22Rv1 (cell line): ENCODE data around the gene IL31.

Source experiments
- H3K27ac ChIP-seq: fragments of 450-650 bp; 2 replicates; pipeline ENCODE4 v1.5.1; 2017
- ZFX ChIP-seq: fragments of 450-650 bp; IDR thresholded peaks from 2 replicates; pipeline ENCODE4 v1.6.1; 2017; ENCODE audit warnings: antibody characterized with exemption, borderline replicate concordance
- TF ChIP-seq, protein P1 (sequence below): fragments of 450-650 bp; IDR thresholded peaks from 2 replicates; pipeline ENCODE4 v1.5.1; 2017; ENCODE audit warnings: mild to moderate bottlenecking

Gene IL31

DNA sequence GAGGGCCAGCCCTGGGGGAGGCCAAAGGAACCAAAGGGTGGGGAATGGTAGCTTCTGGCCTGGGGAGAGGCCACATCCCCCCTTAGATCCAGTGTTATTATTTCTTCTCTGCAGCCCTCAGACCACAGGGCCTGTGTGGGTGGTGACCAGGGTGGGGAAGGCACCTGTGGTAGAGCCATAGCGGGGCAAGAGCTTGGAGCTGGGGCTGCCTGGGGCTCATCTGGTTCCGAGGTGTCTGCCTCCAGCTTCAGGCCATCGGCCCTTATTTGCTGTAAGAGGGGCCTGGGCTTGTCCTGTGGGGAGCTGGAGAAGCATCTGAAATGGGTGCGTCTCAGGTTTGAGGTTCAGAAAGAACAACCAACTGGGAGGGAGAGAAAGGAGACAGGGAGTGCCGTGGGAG is 27.4 kb upstream of the IL31 start:
- TF ChIP-seq ZFX, result no peak
- TF ChIP-seq, protein P1, sequence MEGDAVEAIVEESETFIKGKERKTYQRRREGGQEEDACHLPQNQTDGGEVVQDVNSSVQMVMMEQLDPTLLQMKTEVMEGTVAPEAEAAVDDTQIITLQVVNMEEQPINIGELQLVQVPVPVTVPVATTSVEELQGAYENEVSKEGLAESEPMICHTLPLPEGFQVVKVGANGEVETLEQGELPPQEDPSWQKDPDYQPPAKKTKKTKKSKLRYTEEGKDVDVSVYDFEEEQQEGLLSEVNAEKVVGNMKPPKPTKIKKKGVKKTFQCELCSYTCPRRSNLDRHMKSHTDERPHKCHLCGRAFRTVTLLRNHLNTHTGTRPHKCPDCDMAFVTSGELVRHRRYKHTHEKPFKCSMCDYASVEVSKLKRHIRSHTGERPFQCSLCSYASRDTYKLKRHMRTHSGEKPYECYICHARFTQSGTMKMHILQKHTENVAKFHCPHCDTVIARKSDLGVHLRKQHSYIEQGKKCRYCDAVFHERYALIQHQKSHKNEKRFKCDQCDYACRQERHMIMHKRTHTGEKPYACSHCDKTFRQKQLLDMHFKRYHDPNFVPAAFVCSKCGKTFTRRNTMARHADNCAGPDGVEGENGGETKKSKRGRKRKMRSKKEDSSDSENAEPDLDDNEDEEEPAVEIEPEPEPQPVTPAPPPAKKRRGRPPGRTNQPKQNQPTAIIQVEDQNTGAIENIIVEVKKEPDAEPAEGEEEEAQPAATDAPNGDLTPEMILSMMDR, result no peak
- no peak overlapping the region for H3K27ac ChIP-seq

DNA sequence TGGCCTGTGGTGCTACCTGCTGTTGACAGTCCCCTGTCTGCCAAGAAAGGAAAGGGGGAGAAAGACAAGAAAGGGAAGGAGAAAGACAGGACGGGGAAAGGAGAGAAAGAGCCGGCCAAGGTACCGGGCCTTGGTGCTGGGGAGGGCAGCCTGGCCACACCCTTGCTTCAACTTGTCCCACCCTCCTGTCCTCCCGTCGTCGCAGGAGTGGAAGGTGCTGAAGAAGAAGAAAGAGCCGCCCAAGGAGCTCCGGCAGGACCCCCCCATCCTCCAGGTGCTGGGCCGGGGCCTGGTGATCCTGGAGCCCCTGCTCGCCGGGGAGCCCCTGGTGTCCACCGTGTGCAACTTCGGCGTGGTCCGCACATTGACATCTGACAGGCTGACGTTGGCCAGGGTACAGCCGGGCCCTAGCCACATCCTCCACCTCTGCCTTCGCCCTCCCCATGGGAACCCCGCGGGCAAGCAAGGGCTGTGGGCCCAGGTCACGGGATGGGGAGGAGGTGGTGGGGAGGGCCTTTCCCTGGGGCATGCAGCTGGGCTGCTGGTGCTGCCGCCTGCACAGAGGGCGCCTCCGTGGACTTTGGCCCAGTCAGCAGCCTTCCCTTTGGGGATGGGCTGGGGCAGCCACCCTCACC is 26.6 kb upstream of the IL31 start:
- TF ChIP-seq ZFX, result no peak
- TF ChIP-seq, protein P1, result no peak
- no peak overlapping the region for H3K27ac ChIP-seq

DNA sequence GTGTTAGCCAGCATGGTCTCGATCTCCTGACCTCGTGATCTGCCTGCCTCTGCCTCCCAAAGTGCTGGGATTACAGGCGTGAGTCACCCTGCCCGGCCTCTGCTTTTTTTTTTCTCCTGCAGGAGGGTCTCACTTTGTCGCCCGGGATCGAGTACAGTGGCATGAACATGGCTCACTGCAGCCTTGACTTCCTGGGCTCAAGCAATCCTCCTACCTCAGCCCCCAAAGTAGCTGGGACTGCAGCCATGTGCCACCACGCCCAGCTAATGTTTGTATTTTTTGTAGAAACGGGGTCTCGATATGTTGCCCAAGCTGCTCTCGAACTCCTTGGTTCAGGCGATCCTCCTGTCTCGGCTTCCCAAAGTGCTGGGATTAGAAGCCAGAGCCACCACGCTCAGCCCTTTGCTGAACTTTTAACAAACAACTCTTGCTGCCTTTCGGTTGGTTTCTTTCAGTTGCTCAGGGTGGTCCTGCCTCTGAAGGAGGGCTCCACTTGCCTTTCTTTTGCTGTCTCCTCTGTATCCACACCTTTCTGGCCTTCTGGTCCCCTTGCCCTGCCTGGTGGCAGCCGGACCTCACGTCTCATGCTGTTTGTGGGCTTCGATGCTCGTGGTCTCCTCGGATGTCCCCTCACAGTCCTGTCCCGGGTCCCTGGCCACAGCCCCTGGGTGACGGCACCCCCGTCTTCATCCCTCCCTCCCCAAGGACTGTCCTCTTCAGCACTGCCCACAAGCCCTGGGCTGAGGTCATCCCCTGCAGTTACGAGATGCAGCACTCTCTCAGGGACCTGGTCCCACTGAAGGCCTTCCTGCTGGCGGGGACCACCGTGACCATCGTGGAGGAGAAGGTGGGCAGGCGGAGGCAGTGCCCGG is 25.7 kb upstream of the IL31 start:
- no peak overlapping the region for H3K27ac ChIP-seq
- TF ChIP-seq ZFX, result no peak
- TF ChIP-seq, protein P1, result no peak

DNA sequence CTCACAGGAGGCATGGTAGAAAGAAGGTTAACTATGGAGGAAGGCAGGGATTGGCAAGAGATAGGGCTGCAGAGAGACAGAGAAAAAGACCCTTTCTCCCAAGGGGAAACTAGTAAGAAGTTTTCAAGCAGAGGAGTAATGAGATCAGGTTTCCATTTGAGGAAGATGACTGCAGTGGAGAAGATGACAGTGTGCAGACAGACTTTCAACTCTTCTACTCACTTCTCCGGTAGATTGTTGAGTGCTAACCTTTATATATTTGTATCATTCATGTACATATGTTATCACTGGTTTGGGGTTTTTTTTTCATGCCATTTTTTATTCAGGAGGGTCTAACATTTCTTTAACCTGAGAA is 23.6 kb upstream of the IL31 start:
- TF ChIP-seq, protein P1, result no peak
- no peak for TF ChIP-seq ZFX
- no peak overlapping the region for H3K27ac ChIP-seq

DNA sequence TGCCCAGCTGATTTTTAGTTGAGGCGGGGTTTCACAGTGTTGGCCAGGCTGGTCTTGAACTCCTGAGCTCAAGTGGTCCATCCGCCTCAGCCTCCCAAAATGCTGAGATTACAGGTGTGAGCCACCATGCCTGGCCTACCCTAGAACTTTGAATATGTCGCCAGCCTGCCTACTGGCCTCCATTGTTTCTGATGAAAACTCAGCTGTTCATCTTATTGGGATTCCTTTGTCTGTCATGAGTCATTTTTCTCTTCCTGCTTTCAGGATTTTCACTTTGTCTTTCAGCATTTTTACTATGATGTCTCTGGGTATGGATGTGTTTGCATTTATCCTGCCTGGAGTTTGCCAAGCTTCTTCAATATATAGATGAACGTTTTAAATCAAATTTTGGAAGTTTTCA is 21.4 kb upstream of the IL31 start:
- no peak overlapping the region for H3K27ac ChIP-seq
- TF ChIP-seq, protein P1, result no peak
- no peak for TF ChIP-seq ZFX

DNA sequence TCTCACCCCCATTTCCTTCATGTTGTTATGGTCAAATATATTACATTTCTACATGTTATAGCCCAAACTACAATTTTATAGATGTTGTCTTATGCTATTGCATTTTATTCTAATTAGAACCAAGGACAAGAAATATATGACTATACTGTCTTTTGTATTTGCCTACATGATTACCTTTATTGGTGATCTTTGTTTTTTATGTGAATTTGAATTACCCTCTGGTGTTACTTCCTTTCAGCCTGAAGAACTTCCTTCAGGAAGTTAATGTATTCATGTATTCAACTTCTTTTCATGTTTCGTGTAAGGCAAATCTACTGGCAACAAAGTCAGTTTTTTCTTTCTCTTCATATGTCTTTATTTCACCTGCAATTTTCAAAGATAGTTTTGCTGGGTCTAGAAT is 20.8 kb upstream of the IL31 start:
- TF ChIP-seq ZFX, result no peak
- H3K27ac ChIP-seq, result no peak overlapping the region

DNA sequence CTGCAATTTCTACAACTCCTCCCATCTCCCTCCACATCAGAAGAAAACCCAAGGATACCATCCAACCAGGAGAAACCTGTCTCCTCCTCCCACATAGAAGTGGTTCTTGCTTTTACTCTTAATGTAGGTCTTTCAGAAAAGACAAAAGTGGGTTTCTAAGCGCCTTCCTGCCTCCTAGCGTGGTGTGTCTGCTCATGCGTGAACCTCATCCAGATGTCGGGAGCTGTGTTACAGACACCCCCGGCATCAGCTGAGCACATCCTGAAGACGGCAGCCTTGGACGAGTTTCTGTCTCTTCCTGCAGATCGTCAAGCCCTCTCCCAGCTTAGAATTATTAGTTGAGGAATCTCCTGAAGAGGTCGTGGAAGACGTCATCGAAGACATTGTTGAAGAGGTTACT is 18.4 kb upstream of the IL31 start:
- no peak for TF ChIP-seq ZFX
- TF ChIP-seq, protein P1, result no peak
- H3K27ac ChIP-seq, result no peak overlapping the region
